OCI-LY7 (cell line): ENCODE measurements around the gene PXDN. TPM values are rescaled to one million over a fixed set of nuclear protein-coding genes. Genes with fewer than 3 reads are reported as not detected.

Source experiments
- BruUV-seq: library from RNA; stranded (reverse); fragments of 400-500 nt; replicated peaks from 2 replicates; lab custom pipeline; 2021; lab: Mats Ljungman, UMichigan
- CTCF ChIA-PET: fragments of 300-600 bp; sonication (Branson Sonifier 250); formaldehyde crosslinking; loops from one replicate; lab custom pipeline; 2022; ENCODE audit warnings: antibody characterized with exemption; ENCODE audit not compliant: unreplicated experiment; lab: Charles Lee
- POLR2A ChIA-PET: fragments of 300-600 bp; sonication (Branson Sonifier 250); formaldehyde crosslinking; loops from one replicate; lab custom pipeline; 2022; ENCODE audit warnings: antibody characterized with exemption; lab: Charles Lee
- DNase-seq: peaks from one replicate; pipeline ENCODE4 v3.0.0-alpha.2; 2015; ENCODE audit warnings: low spot score
- H2AFZ ChIP-seq: fragments of 200-600 bp; sonication (generic), shearing (Covaris generic); 2 replicates; pipeline ENCODE4 v1.6.1; 2014; ENCODE audit warnings: mild to moderate bottlenecking, antibody characterized with exemption, low read length, moderate library complexity
- H3K27ac ChIP-seq: fragments of 200-600 bp; sonication (generic); 2 replicates; pipeline ENCODE4 v1.5.1; 2014; ENCODE audit warnings: mixed run types, low read depth, mild to moderate bottlenecking, moderate library complexity, low read length, inconsistent platforms; ENCODE audit not compliant: poor library complexity, severe bottlenecking
- H3K36me3 ChIP-seq: fragments of 200-600 bp; sonication (generic); 2 replicates; pipeline ENCODE4 v1.6.1; 2014; ENCODE audit warnings: mild to moderate bottlenecking, antibody characterized with exemption, low read length, moderate library complexity, mixed read lengths; ENCODE audit not compliant: insufficient read depth
- H3K4me1 ChIP-seq: fragments of 200-600 bp; sonication (generic); 2 replicates; pipeline ENCODE4 v1.5.1; 2014; ENCODE audit warnings: mild to moderate bottlenecking, low read length; ENCODE audit not compliant: insufficient read depth, poor library complexity, severe bottlenecking
- H3K4me2 ChIP-seq: fragments of 200-600 bp; sonication (generic); 2 replicates; pipeline ENCODE4 v1.6.1; 2014; ENCODE audit warnings: mild to moderate bottlenecking, low read length
- H3K4me3 ChIP-seq: fragments of 200-600 bp; sonication (generic); 2 replicates; pipeline ENCODE4 v1.5.1; 2014; ENCODE audit warnings: mild to moderate bottlenecking, low read depth, low read length; ENCODE audit not compliant: poor library complexity, severe bottlenecking
- H3K79me2 ChIP-seq: fragments of 200-600 bp; sonication (generic); 2 replicates; pipeline ENCODE4 v1.6.1; 2016; ENCODE audit warnings: low read depth, mild to moderate bottlenecking, low read length, moderate library complexity, mixed read lengths; ENCODE audit not compliant: insufficient read depth
- H3K9me2 ChIP-seq: fragments of 200-600 bp; sonication (generic); 2 replicates; pipeline ENCODE4 v1.6.1; 2016; ENCODE audit warnings: mild to moderate bottlenecking, low read length, mixed read lengths; ENCODE audit not compliant: insufficient read depth
- H3K9me3 ChIP-seq: fragments of 200-600 bp; sonication (generic); 2 replicates; pipeline ENCODE4 v1.6.1; 2014; ENCODE audit warnings: mild to moderate bottlenecking, mixed run types, low read length, mixed read lengths
- H4K20me1 ChIP-seq: fragments of 200-600 bp; sonication (generic); 2 replicates; pipeline ENCODE4 v1.6.1; 2014; ENCODE audit warnings: mild to moderate bottlenecking, antibody characterized with exemption, low read length, moderate library complexity, mixed read lengths; ENCODE audit not compliant: insufficient read depth
- CTCF ChIP-seq: fragments of 200-600 bp; sonication (generic); conservative IDR thresholded peaks from 2 replicates; pipeline ENCODE4 v1.5.1; 2014; ENCODE audit warnings: mild to moderate bottlenecking, antibody characterized with exemption, low read length, moderate library complexity, mixed read lengths
- EZH2phosphoT487 ChIP-seq: fragments of 200-600 bp; sonication (generic); IDR thresholded peaks from 2 replicates; pipeline ENCODE4 v1.6.1; 2018; ENCODE audit warnings: low read depth, borderline replicate concordance, mild to moderate bottlenecking, mixed run types, antibody characterized with exemption, low read length, moderate library complexity, mixed read lengths
- intact Hi-C: fragments of 100-400 bp; cut with micrococcal nuclease; formaldehyde crosslinking; loops from one replicate; pipeline ENCODE4 v1.10.0; 2022; ENCODE audit not compliant: unreplicated experiment
- total RNA-seq, 2 experiments: library from RNA; depleted of rRNA in 1 of 2; stranded (reverse); fragments of >200 nt in 1 of 2; shearing (Covaris generic) in 1 of 2; gene quantifications; 2 replicates each; pipeline ENCODE4 v1.2.3, GENCODE V29; 2014 to 2022

The PXDN gene
- total RNA-seq, 2 experiments from 2014 or later: not detected

GRCh38 chr2:1640301-1641135, 103.8 kb downstream of the PXDN start:
- Histone ChIP-seq H3K9me3 (no peaks in the 10 kb centered on the region), H3K4me1 (no peaks in the 10 kb centered on the region), H3K4me2 (no peak overlapping the region), H3K36me3 (no peaks in the 10 kb centered on the region), H3K27ac (no peak overlapping the region), H4K20me1 (no peaks in the 10 kb centered on the region), H3K9me2 (no peaks in the 10 kb centered on the region), H3K4me3 (no peak overlapping the region), H2AFZ (no peak overlapping the region), H3K79me2 (no peaks in the 10 kb centered on the region)
- ChIA-PET POLR2A (no interaction called here), CTCF (interaction anchor here (0.6 kb wide), 1 partner anchor 1002 kb away, joined by 3 read pairs; no protein-coding TSS in a partner anchor)
- TF ChIP-seq CTCF: no peak
- no peak for TF ChIP-seq EZH2phosphoT487
- intact Hi-C loops: no loop called here
- no peak for DNase-seq
- no TSS peak for BruUV-seq

DNA sequence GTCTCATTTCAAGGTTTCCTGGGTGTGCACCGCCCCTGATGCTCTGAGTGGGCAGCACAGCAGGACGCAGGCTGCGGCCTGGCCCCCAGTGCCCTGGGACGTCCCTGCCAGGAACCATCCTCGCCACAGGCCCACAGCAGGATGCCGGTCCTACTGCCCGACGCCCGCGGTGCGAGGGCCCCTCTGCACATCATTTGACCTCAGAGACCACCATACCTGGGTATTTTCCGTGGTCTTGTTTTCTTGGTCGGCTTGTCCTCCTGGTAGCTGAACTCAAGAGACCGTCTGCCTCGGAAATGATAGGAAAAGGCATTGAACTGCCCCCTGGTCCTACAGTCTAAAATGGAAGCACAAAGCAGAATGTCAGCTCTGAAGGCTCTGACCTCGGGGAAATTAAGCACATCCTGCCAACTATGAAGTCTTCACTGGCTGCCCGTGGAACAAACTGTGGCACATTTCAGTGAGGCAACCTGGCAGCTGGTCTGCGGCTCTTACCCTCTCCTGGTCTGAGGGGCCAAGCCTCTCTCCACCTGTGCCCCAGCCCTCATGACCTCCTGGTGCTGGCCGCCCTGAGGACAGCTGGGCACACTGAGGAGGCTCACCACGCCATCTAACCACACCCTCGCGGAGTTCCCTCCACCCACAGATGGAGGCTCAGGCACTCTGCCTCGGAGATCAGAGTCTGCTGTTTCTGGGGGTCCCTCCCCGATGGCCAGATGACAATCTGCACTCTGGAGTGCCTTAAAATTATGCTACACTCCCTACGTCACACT, 105.0 kb downstream of the PXDN start:
- CTCF ChIA-PET: interaction anchor here (0.6 kb wide), 1 partner anchor 652 kb away, joined by 3 read pairs; no protein-coding TSS in a partner anchor
- no peak for TF ChIP-seq EZH2phosphoT487
- no peak for TF ChIP-seq CTCF
- Histone ChIP-seq H3K4me2 (no peak overlapping the region), H3K36me3 (no peaks in the 10 kb centered on the region), H3K9me2 (no peaks in the 10 kb centered on the region), H3K4me3 (no peak overlapping the region), H3K4me1 (no peaks in the 10 kb centered on the region), H3K79me2 (no peaks in the 10 kb centered on the region), H3K27ac (no peak overlapping the region), H3K9me3 (no peaks in the 10 kb centered on the region), H4K20me1 (no peaks in the 10 kb centered on the region), H2AFZ (no peak overlapping the region)
- POLR2A ChIA-PET: interaction anchor here (0.9 kb wide), 1 partner anchor 25 kb away, joined by 3 read pairs; no protein-coding TSS in a partner anchor
- DNase-seq: no peak
- intact Hi-C loops: no loop called here
- BruUV-seq: no TSS peak
